Measurements from ENCODE around the gene ATXN1. TPM values are rescaled to one million over a fixed set of nuclear protein-coding genes. Genes with fewer than 3 reads are reported as not detected.

Gene ATXN1
- total and polyA plus RNA-seq, 2 of the 13 experiments (the other 11 are each of a cell fraction or from before 2014, with no cell fraction given): 20.7 to 39.5 TPM

DNA sequence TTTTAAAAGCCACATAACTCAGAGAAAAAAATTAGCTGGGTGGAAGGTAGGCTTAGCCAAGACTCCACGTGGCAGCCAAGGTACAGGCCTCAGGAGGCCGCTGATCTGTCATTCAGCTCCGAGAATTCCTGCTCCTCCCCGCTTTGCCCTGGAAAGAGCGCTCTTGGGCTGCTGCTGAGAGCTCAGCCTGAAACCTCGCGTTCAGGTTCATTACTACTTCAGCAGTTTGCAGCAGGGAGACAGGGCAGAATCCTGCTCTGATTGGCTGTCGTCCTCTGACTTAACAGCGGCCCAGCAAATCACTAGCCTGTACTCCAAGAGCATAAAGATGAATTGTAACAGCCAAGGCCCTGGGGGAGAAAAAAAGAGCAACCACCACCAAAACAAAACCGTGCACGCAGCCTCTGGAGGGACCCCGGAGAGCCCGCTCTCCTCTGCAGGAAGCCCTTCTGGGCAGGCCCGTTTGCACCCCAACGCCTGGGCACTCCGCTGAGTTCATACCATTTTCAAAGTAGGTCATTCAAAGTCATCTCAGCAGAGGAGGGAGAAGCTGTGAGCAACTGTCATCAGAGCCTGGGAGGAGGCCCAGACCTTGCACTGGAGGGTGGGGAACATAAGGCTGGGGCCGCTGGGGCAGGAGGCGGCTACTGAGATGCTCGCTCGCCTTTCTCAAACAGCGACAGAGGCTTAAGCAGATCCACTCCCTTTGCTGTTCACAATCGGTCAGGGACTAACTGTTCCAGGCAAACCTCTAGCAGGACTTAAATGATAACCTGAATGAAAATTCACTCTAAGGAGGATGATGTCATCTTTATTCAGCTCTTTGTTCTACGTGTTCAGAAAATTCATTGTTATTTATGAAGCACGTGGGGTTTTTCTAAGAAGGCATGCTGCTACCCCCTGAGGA is 42.3 kb upstream of the ATXN1 start (continued):
- no peak for TF ChIP-seq HDAC2 (CRISPR knock-in tag; IDR thresholded peaks at IDR 0.05)
- no peak for TF ChIP-seq SNRNP70 (IDR thresholded peaks at IDR 0.05; ENCODE audit: low read depth, low read length)
- no peak for TF ChIP-seq ZNF24 (IDR thresholded peaks at IDR 0.05)
- TF ChIP-seq, protein P1, sequence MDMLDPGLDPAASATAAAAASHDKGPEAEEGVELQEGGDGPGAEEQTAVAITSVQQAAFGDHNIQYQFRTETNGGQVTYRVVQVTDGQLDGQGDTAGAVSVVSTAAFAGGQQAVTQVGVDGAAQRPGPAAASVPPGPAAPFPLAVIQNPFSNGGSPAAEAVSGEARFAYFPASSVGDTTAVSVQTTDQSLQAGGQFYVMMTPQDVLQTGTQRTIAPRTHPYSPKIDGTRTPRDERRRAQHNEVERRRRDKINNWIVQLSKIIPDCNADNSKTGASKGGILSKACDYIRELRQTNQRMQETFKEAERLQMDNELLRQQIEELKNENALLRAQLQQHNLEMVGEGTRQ (IDR thresholded peaks at IDR 0.05; ENCODE audit: low read depth, low read length): no peak
- TF ChIP-seq, protein P1 (CRISPR knock-in tag; IDR thresholded peaks at IDR 0.05; ENCODE audit: borderline replicate concordance): no peak
- no peak for TF ChIP-seq MEIS1 (CRISPR knock-in tag; IDR thresholded peaks at IDR 0.05; ENCODE audit: borderline replicate concordance)
- TF ChIP-seq STAG1 (CRISPR knock-in tag; IDR thresholded peaks at IDR 0.05): peak; percentile 34
- peak; percentile 95 for TF ChIP-seq ATF7 (IDR thresholded peaks at IDR 0.05)
- no peak for TF ChIP-seq ATF7 (CRISPR knock-in tag; IDR thresholded peaks at IDR 0.05)
- TF ChIP-seq, protein P2, sequence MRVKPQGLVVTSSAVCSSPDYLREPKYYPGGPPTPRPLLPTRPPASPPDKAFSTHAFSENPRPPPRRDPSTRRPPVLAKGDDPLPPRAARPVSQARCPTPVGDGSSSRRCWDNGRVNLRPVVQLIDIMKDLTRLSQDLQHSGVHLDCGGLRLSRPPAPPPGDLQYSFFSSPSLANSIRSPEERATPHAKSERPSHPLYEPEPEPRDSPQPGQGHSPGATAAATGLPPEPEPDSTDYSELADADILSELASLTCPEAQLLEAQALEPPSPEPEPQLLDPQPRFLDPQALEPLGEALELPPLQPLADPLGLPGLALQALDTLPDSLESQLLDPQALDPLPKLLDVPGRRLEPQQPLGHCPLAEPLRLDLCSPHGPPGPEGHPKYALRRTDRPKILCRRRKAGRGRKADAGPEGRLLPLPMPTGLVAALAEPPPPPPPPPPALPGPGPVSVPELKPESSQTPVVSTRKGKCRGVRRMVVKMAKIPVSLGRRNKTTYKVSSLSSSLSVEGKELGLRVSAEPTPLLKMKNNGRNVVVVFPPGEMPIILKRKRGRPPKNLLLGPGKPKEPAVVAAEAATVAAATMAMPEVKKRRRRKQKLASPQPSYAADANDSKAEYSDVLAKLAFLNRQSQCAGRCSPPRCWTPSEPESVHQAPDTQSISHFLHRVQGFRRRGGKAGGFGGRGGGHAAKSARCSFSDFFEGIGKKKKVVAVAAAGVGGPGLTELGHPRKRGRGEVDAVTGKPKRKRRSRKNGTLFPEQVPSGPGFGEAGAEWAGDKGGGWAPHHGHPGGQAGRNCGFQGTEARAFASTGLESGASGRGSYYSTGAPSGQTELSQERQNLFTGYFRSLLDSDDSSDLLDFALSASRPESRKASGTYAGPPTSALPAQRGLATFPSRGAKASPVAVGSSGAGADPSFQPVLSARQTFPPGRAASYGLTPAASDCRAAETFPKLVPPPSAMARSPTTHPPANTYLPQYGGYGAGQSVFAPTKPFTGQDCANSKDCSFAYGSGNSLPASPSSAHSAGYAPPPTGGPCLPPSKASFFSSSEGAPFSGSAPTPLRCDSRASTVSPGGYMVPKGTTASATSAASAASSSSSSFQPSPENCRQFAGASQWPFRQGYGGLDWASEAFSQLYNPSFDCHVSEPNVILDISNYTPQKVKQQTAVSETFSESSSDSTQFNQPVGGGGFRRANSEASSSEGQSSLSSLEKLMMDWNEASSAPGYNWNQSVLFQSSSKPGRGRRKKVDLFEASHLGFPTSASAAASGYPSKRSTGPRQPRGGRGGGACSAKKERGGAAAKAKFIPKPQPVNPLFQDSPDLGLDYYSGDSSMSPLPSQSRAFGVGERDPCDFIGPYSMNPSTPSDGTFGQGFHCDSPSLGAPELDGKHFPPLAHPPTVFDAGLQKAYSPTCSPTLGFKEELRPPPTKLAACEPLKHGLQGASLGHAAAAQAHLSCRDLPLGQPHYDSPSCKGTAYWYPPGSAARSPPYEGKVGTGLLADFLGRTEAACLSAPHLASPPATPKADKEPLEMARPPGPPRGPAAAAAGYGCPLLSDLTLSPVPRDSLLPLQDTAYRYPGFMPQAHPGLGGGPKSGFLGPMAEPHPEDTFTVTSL (CRISPR knock-in tag; IDR thresholded peaks at IDR 0.05; ENCODE audit: borderline replicate concordance): no peak
- TF ChIP-seq ZNF510 (CRISPR knock-in tag; IDR thresholded peaks at IDR 0.05; ENCODE audit: low read depth): no peak
- no peak for TF ChIP-seq AGO1 (IDR thresholded peaks at IDR 0.05; ENCODE audit: low read depth, low read length, poor library complexity, severe bottlenecking)
- no peak for TF ChIP-seq ZNF557 (CRISPR knock-in tag; IDR thresholded peaks at IDR 0.05)
- TF ChIP-seq ZNF775 (CRISPR knock-in tag; IDR thresholded peaks at IDR 0.05; ENCODE audit: borderline replicate concordance): no peak
- no peak for TF ChIP-seq ZNF264 (CRISPR knock-in tag; IDR thresholded peaks at IDR 0.05)
- TF ChIP-seq MAF1 (CRISPR knock-in tag; IDR thresholded peaks at IDR 0.05; ENCODE audit: borderline replicate concordance): no peak
- no peak for TF ChIP-seq HOXA9 (CRISPR knock-in tag; IDR thresholded peaks at IDR 0.05; ENCODE audit: borderline replicate concordance)
- TF ChIP-seq, protein P3, sequence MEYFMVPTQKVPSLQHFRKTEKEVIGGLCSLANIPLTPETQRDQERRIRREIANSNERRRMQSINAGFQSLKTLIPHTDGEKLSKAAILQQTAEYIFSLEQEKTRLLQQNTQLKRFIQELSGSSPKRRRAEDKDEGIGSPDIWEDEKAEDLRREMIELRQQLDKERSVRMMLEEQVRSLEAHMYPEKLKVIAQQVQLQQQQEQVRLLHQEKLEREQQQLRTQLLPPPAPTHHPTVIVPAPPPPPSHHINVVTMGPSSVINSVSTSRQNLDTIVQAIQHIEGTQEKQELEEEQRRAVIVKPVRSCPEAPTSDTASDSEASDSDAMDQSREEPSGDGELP (IDR thresholded peaks at IDR 0.05; ENCODE audit: borderline replicate concordance, low read depth): no peak
- no peak for TF ChIP-seq RFX3 (CRISPR knock-in tag; IDR thresholded peaks at IDR 0.05)
- TF ChIP-seq NRL (CRISPR knock-in tag; IDR thresholded peaks at IDR 0.05; ENCODE audit: borderline replicate concordance): 0 out of 2 replicates have a peak, but pooled peaks have one; percentile 10
- peak; percentile 23; the same call in 1 of the 2 replicates for TF ChIP-seq ZFX (CRISPR knock-in tag; IDR thresholded peaks at IDR 0.05; ENCODE audit: low read depth)
